A673 (cell line): ENCODE data around the gene CTSW. TPM values are rescaled to one million over a fixed set of nuclear protein-coding genes. Genes with fewer than 3 reads are reported as not detected.
A peak's percentile ranks its signal among the peaks of the same experiment; 100 is the strongest.

Experiments
- BruUV-seq: library from RNA; stranded (reverse); fragments of 400-500 nt; replicated peaks from 2 replicates; lab custom pipeline; 2021; lab: Mats Ljungman, UMichigan
- CTCF ChIA-PET: fragments of 300-600 bp; sonication (Branson Sonifier 250); formaldehyde crosslinking; loops from one replicate; lab custom pipeline; 2022; ENCODE audit warnings: antibody characterized with exemption; lab: Charles Lee
- POLR2A ChIA-PET: fragments of 300-600 bp; sonication (Branson Sonifier 250); formaldehyde crosslinking; loops from one replicate; lab custom pipeline; 2022; ENCODE audit warnings: antibody characterized with exemption; ENCODE audit not compliant: low non-redundant PET; lab: Charles Lee
- DNase-seq: peaks from one replicate; pipeline ENCODE4 v3.0.0-alpha.2; 2015; ENCODE audit warnings: low spot score
- H3K27ac ChIP-seq: fragments of 200-600 bp; sonication (generic); 2 replicates; pipeline ENCODE4 v1.5.1; 2016; ENCODE audit warnings: mixed run types, low read depth, mild to moderate bottlenecking, mixed read lengths, antibody characterized with exemption, low read length; ENCODE audit not compliant: poor library complexity, severe bottlenecking
- H3K27me3 ChIP-seq: fragments of 200-600 bp; sonication (generic); replicated peaks from 2 replicates; pipeline ENCODE4 v1.6.1; 2017; ENCODE audit warnings: mixed run types, low read depth, mild to moderate bottlenecking, mixed read lengths, antibody characterized with exemption, low read length; ENCODE audit not compliant: insufficient read depth, poor library complexity
- H3K36me3 ChIP-seq: fragments of 200-600 bp; sonication (generic); 2 replicates; pipeline ENCODE4 v1.6.1; 2016; ENCODE audit warnings: mixed run types, mild to moderate bottlenecking, mixed read lengths, antibody characterized with exemption, low read length; ENCODE audit not compliant: insufficient read depth, poor library complexity, severe bottlenecking
- H3K4me1 ChIP-seq: fragments of 200-600 bp; sonication (generic); 2 replicates; pipeline ENCODE4 v1.6.1; 2017; ENCODE audit warnings: mixed run types, mild to moderate bottlenecking, mixed read lengths, antibody characterized with exemption, low read length; ENCODE audit not compliant: insufficient read depth, poor library complexity, severe bottlenecking
- H3K4me3 ChIP-seq: fragments of 200-600 bp; sonication (generic); 2 replicates; pipeline ENCODE4 v1.5.1; 2016; ENCODE audit warnings: low read depth, mixed run types, mild to moderate bottlenecking, mixed read lengths, low read length; ENCODE audit not compliant: poor library complexity, severe bottlenecking
- H3K9me3 ChIP-seq: fragments of 200-600 bp; sonication (generic); 2 replicates; pipeline ENCODE4 v1.6.1; 2016; ENCODE audit warnings: mixed run types, low read depth, mild to moderate bottlenecking, mixed read lengths, antibody characterized with exemption, low read length; ENCODE audit not compliant: poor library complexity, severe bottlenecking
- CTCF ChIP-seq: fragments of 300-800, 200-600 bp; sonication (generic); conservative IDR thresholded peaks from 2 replicates; pipeline ENCODE4 v1.5.1; 2017; ENCODE audit warnings: low read depth, mild to moderate bottlenecking, antibody characterized with exemption, low read length, moderate library complexity, mixed read lengths
- EZH2 ChIP-seq: fragments of 200-600 bp; sonication (generic); IDR thresholded peaks from 2 replicates; pipeline ENCODE4 v1.6.1; 2017; ENCODE audit warnings: borderline replicate concordance, low read depth, mild to moderate bottlenecking, mixed read lengths, antibody characterized with exemption, low read length; ENCODE audit not compliant: poor library complexity, severe bottlenecking
- intact Hi-C: fragments of 100-400 bp; cut with micrococcal nuclease; formaldehyde crosslinking; loops from one replicate; pipeline ENCODE4 v1.10.0; 2022; ENCODE audit not compliant: unreplicated experiment
- total RNA-seq: library from RNA; stranded (reverse); gene quantifications from 2 replicates; pipeline ENCODE4 v1.2.3, GENCODE V29; 2021

CTSW gene
- total RNA-seq, 1 experiment from 2014 or later = not detected

DNA sequence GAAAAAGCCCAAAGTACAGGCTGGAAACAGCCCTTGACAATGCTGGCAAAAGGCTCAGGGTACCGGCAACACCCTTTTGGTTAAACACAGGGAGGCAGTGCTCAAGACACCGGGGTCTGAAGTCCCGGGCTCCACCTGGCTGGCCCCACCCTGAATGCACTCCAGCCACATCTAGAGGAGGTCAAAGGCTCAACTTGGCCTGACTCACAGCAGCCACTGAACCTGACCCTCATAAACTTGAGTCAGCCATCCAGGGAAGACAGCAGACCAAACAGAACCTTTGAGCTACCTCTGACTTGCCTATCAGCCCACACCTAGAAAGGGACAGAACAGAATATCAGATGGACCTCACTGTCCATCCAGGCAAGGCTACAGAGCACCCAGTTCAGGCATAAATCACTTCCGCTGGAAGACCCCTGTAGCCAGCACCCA, 25.5 kb upstream of the CTSW start:
- DNase-seq = no peak
- Histone ChIP-seq H3K4me1 (peaks cover 8% of the 10 kb centered on the region), H3K9me3 (no peaks in the 10 kb centered on the region), H3K4me3 (no peak overlapping the region), H3K27ac (no peak overlapping the region), H3K27me3 (no peaks in the 10 kb centered on the region), H3K36me3 (peaks cover 57% of the 10 kb centered on the region)
- ChIA-PET POLR2A (no interaction called here), CTCF (no interaction called here)
- intact Hi-C loops = no loop called here
- BruUV-seq = no TSS peak
- TF ChIP-seq EZH2 (no peak), CTCF (no peak)

GRCh38 chr11:65854852-65855837, 24.5 kb upstream of the CTSW start:
- ChIA-PET POLR2A (no interaction called here), CTCF (no interaction called here)
- no peak overlapping the region for H3K4me3 ChIP-seq
- peaks cover 57% of the 10 kb centered on the region for H3K36me3 ChIP-seq
- TF ChIP-seq EZH2 (no peak), CTCF (no peak)
- TSS peak; percentile 70 for BruUV-seq
- DNase-seq = peak; percentile 4
- no peaks in the 10 kb centered on the region for H3K9me3 ChIP-seq
- intact Hi-C loops = loop anchor here (5.0 kb wide), 1 partner anchor 1078 kb away; the partner anchor contains the start of gene SF1
- peaks cover 13% of the 10 kb centered on the region for H3K4me1 ChIP-seq
- no peaks in the 10 kb centered on the region for H3K27me3 ChIP-seq
- H3K27ac ChIP-seq = no peak overlapping the region

DNA sequence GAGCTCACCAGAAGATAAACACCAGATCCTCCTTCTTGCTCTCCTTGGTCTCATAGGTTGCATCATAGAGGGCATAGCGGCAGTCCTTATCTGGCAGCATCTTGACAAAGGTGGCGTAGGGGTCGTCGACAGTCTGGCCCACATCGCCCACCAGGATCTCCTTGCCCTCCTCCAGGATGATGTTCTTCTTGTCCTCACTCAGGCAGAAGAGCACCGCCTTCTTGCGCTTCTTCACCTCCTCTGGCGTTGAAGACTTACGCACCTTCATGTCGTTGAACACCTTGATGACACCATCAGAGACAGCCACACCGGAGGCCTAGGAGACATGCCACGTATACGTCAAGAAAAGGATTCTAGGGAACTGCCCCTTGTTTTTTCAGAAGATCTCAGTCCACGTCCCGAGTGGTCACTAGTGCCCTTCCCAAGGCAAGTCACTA, 23.7 kb upstream of the CTSW start:
- no peak overlapping the region for H3K27ac ChIP-seq
- H3K36me3 ChIP-seq = peaks cover 57% of the 10 kb centered on the region
- ChIA-PET POLR2A (no interaction called here), CTCF (no interaction called here)
- no peaks in the 10 kb centered on the region for H3K9me3 ChIP-seq
- no TSS peak for BruUV-seq
- intact Hi-C loops = loop anchor here (5.0 kb wide), 1 partner anchor 1079 kb away; the partner anchor contains the start of gene SF1
- H3K4me1 ChIP-seq = peaks cover 13% of the 10 kb centered on the region
- peak overlapping the region; percentile 95 for H3K4me3 ChIP-seq
- DNase-seq = peak; percentile 4
- TF ChIP-seq CTCF (no peak), EZH2 (no peak)
- no peaks in the 10 kb centered on the region for H3K27me3 ChIP-seq
